ENCODE measurements around the gene MTMR12. TPM values are rescaled to one million over a fixed set of nuclear protein-coding genes. Genes with fewer than 3 reads are reported as not detected.

The MTMR12 gene
- total RNA-seq, 1 experiment from 2014 or later: 16.0 TPM

GRCh38 chr5:32202394-32202793 is 110.3 kb downstream of the MTMR12 start:
- no peak for ATAC-seq
- Histone ChIP-seq H3K4me2 (ENCODE audit: low read length) (no peak overlapping the region), H3K79me2 (ENCODE audit: low read length) (no peaks in the 10 kb centered on the region), H3K9me3 (ENCODE audit: low read length) (no peaks in the 10 kb centered on the region), H3K9me2 (replicated peaks; ENCODE audit: low read length) (no peaks in the 10 kb centered on the region), H2AFZ (ENCODE audit: low read length) (no peak overlapping the region), H3K9ac (ENCODE audit: low read length) (no peak overlapping the region), H3K27ac (ENCODE audit: low read length) (no peak overlapping the region), H3K4me3 (ENCODE audit: low read length) (no peak overlapping the region), H3K27me3 (ENCODE audit: low read length) (no peaks in the 10 kb centered on the region), H4K20me1 (ENCODE audit: low read length) (no peaks in the 10 kb centered on the region), H3K36me3 (ENCODE audit: low read depth, low read length) (no peaks in the 10 kb centered on the region), H3K4me1 (ENCODE audit: insufficient read depth, low read length) (peaks cover 14% of the 10 kb centered on the region), H3F3A (ENCODE audit: low read length, unreplicated experiment) (peaks cover 8% of the 10 kb centered on the region)
- no TSS peak for BruUV-seq (replicated peaks)
- intact Hi-C loops (cut with micrococcal nuclease): no loop called here
- ChIA-PET CTCF (no interaction called here), POLR2A (ENCODE audit: unreplicated experiment) (no interaction called here)
- DNase-seq: no peak
- TF ChIP-seq CTCF (conservative IDR thresholded peaks at IDR 0.05; ENCODE audit: low read depth, low read length): no peak
- no peak for TF ChIP-seq EZH2 (IDR thresholded peaks at IDR 0.05; ENCODE audit: low read length, unreplicated experiment)
- no peak for TF ChIP-seq EZH2phosphoT487 (IDR thresholded peaks at IDR 0.05; ENCODE audit: borderline replicate concordance, low read length)

- POLR2A ChIA-PET (ENCODE audit: unreplicated experiment): interaction anchor here (0.7 kb wide), 1 partner anchor 33 kb away, joined by 20 read pairs; no protein-coding TSS in a partner anchor
- no peak for ATAC-seq
Measured at GRCh38 chr5:32201122-32201753, 111.5 kb downstream of the MTMR12 start.

More at GRCh38 chr5:32201122-32201753, 111.5 kb downstream of the MTMR12 start:
- H3K4me2 ChIP-seq (ENCODE audit: low read length): no peak overlapping the region; the same call in 1 of the 2 replicates
- peaks cover 14% of the 10 kb centered on the region for H3K4me1 ChIP-seq (ENCODE audit: insufficient read depth, low read length)
- no peak overlapping the region for H3K4me3 ChIP-seq (ENCODE audit: low read length)
- H3K9me3 ChIP-seq (ENCODE audit: low read length): no peaks in the 10 kb centered on the region
- peak overlapping the region; percentile 16 for H3K27ac ChIP-seq (ENCODE audit: low read length)
- H3K9me2 ChIP-seq (replicated peaks; ENCODE audit: low read length): no peaks in the 10 kb centered on the region
- no peak overlapping the region for H3K9ac ChIP-seq (ENCODE audit: low read length)
- H3K27me3 ChIP-seq (ENCODE audit: low read length): no peaks in the 10 kb centered on the region
- H3K79me2 ChIP-seq (ENCODE audit: low read length): no peaks in the 10 kb centered on the region
- CTCF ChIA-PET: no interaction called here
- peaks cover 8% of the 10 kb centered on the region for H3F3A ChIP-seq (ENCODE audit: low read length, unreplicated experiment)
- no TSS peak for BruUV-seq (replicated peaks)
- no peak overlapping the region for H2AFZ ChIP-seq (ENCODE audit: low read length)
- DNase-seq: no peak
- no peaks in the 10 kb centered on the region for H3K36me3 ChIP-seq (ENCODE audit: low read depth, low read length)
- intact Hi-C loops (cut with micrococcal nuclease): no loop called here
- TF ChIP-seq EZH2phosphoT487 (IDR thresholded peaks at IDR 0.05; ENCODE audit: borderline replicate concordance, low read length) (no peak), CTCF (conservative IDR thresholded peaks at IDR 0.05; ENCODE audit: low read depth, low read length) (no peak), EZH2 (IDR thresholded peaks at IDR 0.05; ENCODE audit: low read length, unreplicated experiment) (no peak)
- no peaks in the 10 kb centered on the region for H4K20me1 ChIP-seq (ENCODE audit: low read length)

All from PC-3 (cell line).